OCI-LY1 (cell line): ENCODE measurements around the gene ARL10.

Experiments
- H2AFZ ChIP-seq: fragments of 200-600 bp; sonication (generic), shearing (Covaris generic); 2 replicates; pipeline ENCODE4 v1.6.0; 2014; ENCODE audit warnings: antibody characterized with exemption, mild to moderate bottlenecking, low read length
- H3F3A ChIP-seq: fragments of 200-600 bp; sonication (generic), shearing (Covaris generic); 2 replicates; pipeline ENCODE4 v1.6.0; 2014; ENCODE audit warnings: mild to moderate bottlenecking, antibody characterized with exemption, low read length, moderate library complexity; ENCODE audit not compliant: insufficient read depth
- H3K27ac ChIP-seq: fragments of 200-600 bp; sonication (generic); 2 replicates; pipeline ENCODE4 v1.5.1; 2014; ENCODE audit warnings: low read length, mixed run types, mild to moderate bottlenecking, low read depth; ENCODE audit not compliant: poor library complexity, severe bottlenecking
- H3K27me3 ChIP-seq: fragments of 200-600 bp; sonication (generic); 2 replicates; pipeline ENCODE4 v1.6.0; 2014; ENCODE audit warnings: antibody characterized with exemption, mild to moderate bottlenecking, low read length, moderate library complexity; ENCODE audit not compliant: insufficient read depth
- H3K36me3 ChIP-seq: fragments of 200-600 bp; sonication (generic); 2 replicates; pipeline ENCODE4 v1.6.1; 2014; ENCODE audit warnings: mild to moderate bottlenecking, antibody characterized with exemption, low read length, moderate library complexity, mixed read lengths; ENCODE audit not compliant: insufficient read depth
- H3K4me1 ChIP-seq: fragments of 200-600 bp; sonication (generic); 2 replicates; pipeline ENCODE4 v1.5.1; 2014; ENCODE audit warnings: mild to moderate bottlenecking, low read length, moderate library complexity; ENCODE audit not compliant: insufficient read depth, severe bottlenecking
- H3K4me2 ChIP-seq: fragments of 200-600 bp; sonication (generic), shearing (Covaris generic); 2 replicates; pipeline ENCODE4 v1.6.1; 2014; ENCODE audit warnings: low read length
- H3K4me3 ChIP-seq: fragments of 200-600 bp; sonication (generic); 2 replicates; pipeline ENCODE4 v1.5.1; 2014; ENCODE audit warnings: low read length, low read depth, mild to moderate bottlenecking, mixed read lengths; ENCODE audit not compliant: poor library complexity, severe bottlenecking
- H3K79me2 ChIP-seq: fragments of 200-600 bp; shearing (Covaris generic); 2 replicates; pipeline ENCODE4 v1.6.1; 2016; ENCODE audit warnings: mixed run types, low read length, mixed read lengths; ENCODE audit not compliant: insufficient read depth
- H3K9ac ChIP-seq: fragments of 200-600 bp; sonication (generic), shearing (Covaris generic); 2 replicates; pipeline ENCODE4 v1.6.1; 2014; ENCODE audit warnings: mild to moderate bottlenecking, low read length, mixed read lengths
- H3K9me2 ChIP-seq: fragments of 200-600 bp; sonication (generic), shearing (Covaris generic); 2 replicates; pipeline ENCODE4 v1.6.1; 2014; ENCODE audit warnings: low read depth, mild to moderate bottlenecking, low read length, mixed read lengths
- H3K9me3 ChIP-seq: fragments of 200-600 bp; shearing (Covaris generic); 2 replicates; pipeline ENCODE4 v1.6.1; 2014; ENCODE audit warnings: low read length, mixed read lengths
- H4K20me1 ChIP-seq: fragments of 200-600 bp; sonication (generic), shearing (Covaris generic); 2 replicates; pipeline ENCODE4 v1.6.0; 2016; ENCODE audit warnings: mild to moderate bottlenecking, low read length; ENCODE audit not compliant: insufficient read depth
- EZH2 ChIP-seq: fragments of 200-600 bp; sonication (generic), shearing (Covaris generic); IDR thresholded peaks from 2 replicates; pipeline ENCODE4 v1.8.0; 2017; ENCODE audit warnings: borderline replicate concordance, mixed run types, mild to moderate bottlenecking, antibody characterized with exemption, low read length, moderate library complexity, mixed read lengths
- TF ChIP-seq, protein P1 (sequence below): fragments of 200-600 bp; sonication (generic), shearing (Covaris generic); IDR thresholded peaks from 2 replicates; pipeline ENCODE4 v1.5.1; 2017; ENCODE audit warnings: mild to moderate bottlenecking, antibody characterized with exemption, low read length, moderate library complexity, mixed read lengths

Gene ARL10

DNA sequence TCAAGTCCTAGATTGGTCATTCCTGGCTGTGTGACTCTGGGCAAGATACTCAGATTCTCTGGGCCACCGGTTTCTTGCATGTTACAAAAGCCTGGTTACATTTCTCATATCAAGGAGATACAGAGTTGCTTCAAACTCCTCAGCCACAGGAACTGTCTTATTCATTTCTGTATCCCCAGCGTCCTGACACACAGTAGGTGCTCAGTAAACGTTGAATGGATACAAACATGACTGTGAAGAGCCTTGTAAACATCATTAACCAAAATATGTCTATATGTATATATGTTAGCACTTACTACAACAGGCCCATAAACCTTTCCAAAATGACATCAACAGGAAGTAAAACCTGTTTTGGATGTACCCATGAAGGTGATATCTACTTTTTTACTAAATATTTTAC lies 49.4 kb downstream of the ARL10 start:
- Histone ChIP-seq H3K36me3 (peaks cover 4% of the 10 kb centered on the region; the same call in 1 of the 2 replicates), H3F3A (no peaks in the 10 kb centered on the region), H3K27ac (no peak overlapping the region), H3K4me2 (peak overlapping the region; percentile 80), H3K27me3 (no peaks in the 10 kb centered on the region), H3K9ac (peak overlapping the region; percentile 93; the same call in 1 of the 2 replicates), H3K9me2 (no peaks in the 10 kb centered on the region), H3K79me2 (0 out of 2 replicates have a peak, but pooled peaks cover 5% of the 10 kb centered on the region), H2AFZ (no peak overlapping the region), H3K4me1 (peaks cover 21% of the 10 kb centered on the region), H3K9me3 (no peaks in the 10 kb centered on the region), H4K20me1 (no peaks in the 10 kb centered on the region), H3K4me3 (peak overlapping the region; percentile 90)
- TF ChIP-seq EZH2, result no peak
- TF ChIP-seq, protein P1, sequence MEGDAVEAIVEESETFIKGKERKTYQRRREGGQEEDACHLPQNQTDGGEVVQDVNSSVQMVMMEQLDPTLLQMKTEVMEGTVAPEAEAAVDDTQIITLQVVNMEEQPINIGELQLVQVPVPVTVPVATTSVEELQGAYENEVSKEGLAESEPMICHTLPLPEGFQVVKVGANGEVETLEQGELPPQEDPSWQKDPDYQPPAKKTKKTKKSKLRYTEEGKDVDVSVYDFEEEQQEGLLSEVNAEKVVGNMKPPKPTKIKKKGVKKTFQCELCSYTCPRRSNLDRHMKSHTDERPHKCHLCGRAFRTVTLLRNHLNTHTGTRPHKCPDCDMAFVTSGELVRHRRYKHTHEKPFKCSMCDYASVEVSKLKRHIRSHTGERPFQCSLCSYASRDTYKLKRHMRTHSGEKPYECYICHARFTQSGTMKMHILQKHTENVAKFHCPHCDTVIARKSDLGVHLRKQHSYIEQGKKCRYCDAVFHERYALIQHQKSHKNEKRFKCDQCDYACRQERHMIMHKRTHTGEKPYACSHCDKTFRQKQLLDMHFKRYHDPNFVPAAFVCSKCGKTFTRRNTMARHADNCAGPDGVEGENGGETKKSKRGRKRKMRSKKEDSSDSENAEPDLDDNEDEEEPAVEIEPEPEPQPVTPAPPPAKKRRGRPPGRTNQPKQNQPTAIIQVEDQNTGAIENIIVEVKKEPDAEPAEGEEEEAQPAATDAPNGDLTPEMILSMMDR, result no peak

DNA sequence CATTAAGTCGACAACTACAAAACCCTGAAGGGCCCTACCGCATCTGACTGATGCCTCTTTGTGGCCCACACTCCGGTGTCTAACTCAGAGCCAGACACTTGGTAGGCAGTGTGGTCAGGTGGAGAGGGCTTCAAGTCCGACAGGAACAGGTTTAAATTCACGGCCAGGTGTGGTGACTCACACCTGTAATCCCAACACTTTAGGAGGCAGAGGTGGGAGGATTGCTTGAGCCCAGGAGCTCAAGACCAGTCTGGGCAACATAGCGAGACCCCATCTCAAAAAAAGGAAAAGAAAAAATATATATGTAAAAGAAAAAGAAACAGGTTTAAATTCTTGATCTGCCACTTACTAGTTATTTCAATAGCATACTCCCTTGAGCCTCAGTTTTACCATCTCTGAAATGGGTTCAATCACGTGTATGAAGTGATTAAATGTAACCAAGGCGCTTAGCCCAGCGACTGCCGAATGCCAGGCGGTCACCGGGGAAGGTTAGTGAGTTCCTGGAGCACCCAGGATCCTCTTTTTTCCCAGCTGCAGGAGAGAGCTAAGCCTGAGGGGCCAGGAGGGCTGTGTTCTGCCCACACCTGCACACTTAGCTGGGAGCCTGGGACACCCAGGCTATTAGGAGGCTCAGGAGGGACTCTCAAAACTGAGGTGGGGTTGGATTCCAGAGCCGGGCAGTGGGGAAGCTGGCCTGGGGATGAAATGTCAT lies 50.1 kb downstream of the ARL10 start:
- Histone ChIP-seq H2AFZ (no peak overlapping the region), H3F3A (no peaks in the 10 kb centered on the region), H3K79me2 (0 out of 2 replicates have a peak, but pooled peaks cover 5% of the 10 kb centered on the region), H3K9me3 (no peaks in the 10 kb centered on the region), H3K27me3 (no peaks in the 10 kb centered on the region; the same call in 1 of the 2 replicates), H3K4me3 (peak overlapping the region; percentile 90), H4K20me1 (no peaks in the 10 kb centered on the region), H3K36me3 (no peaks in the 10 kb centered on the region), H3K9me2 (no peaks in the 10 kb centered on the region), H3K9ac (peak overlapping the region; percentile 93), H3K4me2 (peak overlapping the region; percentile 80), H3K4me1 (peaks cover 21% of the 10 kb centered on the region), H3K27ac (no peak overlapping the region)
- no peak for TF ChIP-seq EZH2
- TF ChIP-seq, protein P1, result no peak

DNA sequence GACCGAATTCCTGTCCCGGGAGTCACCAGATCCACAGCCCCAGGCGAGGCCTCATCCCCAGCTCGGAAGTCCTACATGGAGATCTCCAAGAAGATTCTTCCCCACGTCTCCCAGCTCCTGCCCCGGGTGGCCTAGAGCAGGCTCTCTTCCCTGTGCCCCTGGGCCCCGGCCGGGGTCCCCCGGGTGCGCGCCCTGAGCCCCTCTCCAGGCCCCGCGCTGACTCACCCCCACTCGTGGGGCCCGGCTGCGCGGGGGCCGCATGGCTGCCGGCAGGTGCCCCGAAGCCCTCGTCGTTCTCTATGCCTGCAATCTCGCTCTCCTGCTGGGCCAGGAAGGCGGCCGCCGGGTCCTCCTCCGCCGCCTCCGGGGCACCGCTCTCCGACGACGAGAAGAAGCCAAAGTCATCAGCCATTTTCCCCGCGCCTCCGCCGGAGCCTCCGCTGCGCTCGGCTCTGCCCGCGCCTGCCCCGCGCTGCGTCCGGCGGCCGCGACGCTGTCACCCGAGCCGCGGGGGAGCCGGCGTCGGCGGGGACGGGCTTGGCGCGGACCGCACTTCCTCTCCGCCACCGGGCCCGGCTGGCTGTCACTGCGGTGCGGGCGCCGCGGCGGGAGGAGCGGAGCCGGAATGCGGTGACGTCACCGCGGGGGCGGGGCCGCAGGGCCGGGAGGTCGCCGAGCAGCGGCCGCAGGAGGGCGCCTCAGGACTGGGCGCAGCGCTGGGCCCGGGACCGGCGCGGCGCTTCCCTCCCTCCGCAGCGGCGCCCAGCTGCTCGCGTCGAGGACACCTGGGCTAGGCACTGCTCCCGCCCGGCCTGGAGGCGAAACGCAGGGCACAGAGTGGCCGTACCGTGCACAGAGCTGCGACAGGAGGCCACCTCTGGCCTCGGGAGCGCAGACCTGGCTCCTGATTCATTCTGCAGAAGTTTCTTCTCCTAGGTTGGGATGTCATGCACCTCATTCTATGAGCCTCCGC lies 51.0 kb downstream of the ARL10 start, which contains the start of gene CLTB:
Gene CLTB, minus strand, starts transcription at position 588 of the 973 bp plus-strand sequence. Its CDS starts 176 bp downstream, at position 412.
- H3K27me3 ChIP-seq, result peaks cover 5% of the 10 kb centered on the region; the same call in 1 of the 2 replicates
- H3K9me3 ChIP-seq, result no peaks in the 10 kb centered on the region
- H3K27ac ChIP-seq, result no peak within 1 kb of the TSS
- peak within 1 kb of the TSS; percentile 90 for H3K4me3 ChIP-seq
- H4K20me1 ChIP-seq, result no peaks in the 10 kb centered on the region
- H3K9ac ChIP-seq, result peak within 1 kb of the TSS; percentile 93
- H3K9me2 ChIP-seq, result no peaks in the 10 kb centered on the region
- TF ChIP-seq, protein P1, result peak; percentile 55
- no peak for TF ChIP-seq EZH2
- no peaks in the 10 kb centered on the region for H3K36me3 ChIP-seq
- no peaks in the 10 kb centered on the region for H3F3A ChIP-seq
- H3K4me1 ChIP-seq, result peaks cover 21% of the 10 kb centered on the region
- peak within 1 kb of the TSS; percentile 80 for H3K4me2 ChIP-seq
- H2AFZ ChIP-seq, result no peak within 1 kb of the TSS
- 0 out of 2 replicates have a peak, but pooled peaks cover 5% of the 10 kb centered on the region for H3K79me2 ChIP-seq
